ENCODE results near the gene TXLNA. TPM values are rescaled to one million over a fixed set of nuclear protein-coding genes. Genes with fewer than 3 reads are reported as not detected.
A peak's percentile ranks its signal among the peaks of the same experiment; 100 is the strongest.

The TXLNA gene
- total RNA-seq, 1 donor from 2014 or later: 17.2 TPM

- DNase-seq: no peak
- peaks cover 57% of the 10 kb centered on the region for H3K36me3 ChIP-seq
- H3K4me1 ChIP-seq: peaks cover 61% of the 10 kb centered on the region
- TF ChIP-seq CTCF (IDR thresholded peaks at IDR 0.05; ENCODE audit: borderline replicate concordance): no peak
- H3K27me3 ChIP-seq (ENCODE audit: low read depth): no peaks in the 10 kb centered on the region
- intact Hi-C loops (cut with micrococcal nuclease): no loop called here
- no peaks in the 10 kb centered on the region for H3K9me3 ChIP-seq (replicated peaks)
- peak overlapping the region; percentile 91 for H3K27ac ChIP-seq (replicated peaks)
- H3K4me3 ChIP-seq: no peak overlapping the region
Observed at GRCh38 chr1:32197074-32197473, 17.6 kb downstream of the TXLNA start.

DNA sequence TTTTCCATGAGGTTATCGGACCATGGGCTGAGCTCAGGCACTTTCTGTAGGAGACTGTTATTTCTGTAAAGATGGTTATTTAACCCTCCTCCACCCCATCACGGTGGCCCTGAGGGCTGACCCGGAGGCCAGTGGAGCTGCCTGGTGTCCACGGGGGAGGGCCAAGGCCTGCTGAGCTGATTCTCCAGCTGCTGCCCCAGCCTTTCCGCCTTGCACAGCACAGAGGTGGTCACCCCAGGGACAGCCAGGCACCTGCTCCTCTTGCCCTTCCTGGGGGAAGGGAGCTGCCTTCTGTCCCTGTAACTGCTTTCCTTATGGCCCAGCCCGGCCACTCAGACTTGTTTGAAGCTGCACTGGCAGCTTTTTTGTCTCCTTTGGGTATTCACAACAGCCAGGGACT, 18.4 kb downstream of the TXLNA start:
- no peaks in the 10 kb centered on the region for H3K9me3 ChIP-seq (replicated peaks)
- TF ChIP-seq CTCF (IDR thresholded peaks at IDR 0.05; ENCODE audit: borderline replicate concordance): no peak
- no peaks in the 10 kb centered on the region for H3K27me3 ChIP-seq (ENCODE audit: low read depth)
- DNase-seq: no peak
- H3K36me3 ChIP-seq: peaks cover 49% of the 10 kb centered on the region
- peak overlapping the region; percentile 91 for H3K27ac ChIP-seq (replicated peaks)
- H3K4me3 ChIP-seq: no peak overlapping the region
- intact Hi-C loops (cut with micrococcal nuclease): no loop called here
- peaks cover 65% of the 10 kb centered on the region for H3K4me1 ChIP-seq

GRCh38 chr1:32198237-32199042, 19.0 kb downstream of the TXLNA start:
- intact Hi-C loops (cut with micrococcal nuclease): no loop called here
- peak overlapping the region; percentile 91 for H3K27ac ChIP-seq (replicated peaks)
- peaks cover 65% of the 10 kb centered on the region for H3K4me1 ChIP-seq
- no peaks in the 10 kb centered on the region for H3K27me3 ChIP-seq (ENCODE audit: low read depth)
- H3K4me3 ChIP-seq: no peak overlapping the region
- no peaks in the 10 kb centered on the region for H3K9me3 ChIP-seq (replicated peaks)
- DNase-seq: no peak
- H3K36me3 ChIP-seq: peaks cover 43% of the 10 kb centered on the region
- no peak for TF ChIP-seq CTCF (IDR thresholded peaks at IDR 0.05; ENCODE audit: borderline replicate concordance)

DNA sequence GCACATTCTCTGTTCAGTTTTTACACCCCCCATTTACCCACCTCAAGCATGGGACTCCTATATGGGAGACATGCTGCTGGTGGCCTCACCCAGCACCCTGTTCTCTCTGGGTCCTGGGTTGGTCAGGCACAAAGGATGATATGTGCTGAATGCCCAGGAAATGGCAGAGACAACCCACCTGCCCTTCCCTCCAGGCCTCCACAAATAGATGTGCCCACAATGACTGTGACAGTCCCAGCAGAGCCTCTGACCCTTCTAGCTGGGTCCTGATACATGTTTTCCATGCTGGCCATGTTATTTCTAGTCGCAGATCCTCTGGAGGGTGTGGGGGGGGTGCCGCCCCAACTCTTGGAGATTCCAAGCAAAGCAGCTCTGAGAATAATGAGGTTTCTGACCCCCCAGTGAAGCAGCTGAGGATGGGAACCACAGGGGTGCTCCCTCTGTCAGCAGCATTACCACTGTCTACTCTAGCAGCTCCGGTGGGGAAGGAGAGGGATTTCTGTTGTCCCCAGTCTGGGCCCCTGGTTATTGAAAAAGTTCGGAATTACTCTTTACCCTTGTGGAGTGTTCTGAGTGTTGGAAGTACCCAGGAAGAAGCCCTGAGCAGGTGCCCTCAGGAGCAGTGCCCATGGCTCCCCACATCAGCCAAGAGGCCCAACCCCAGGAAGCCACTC, 19.7 kb downstream of the TXLNA start:
- H3K4me1 ChIP-seq: peaks cover 65% of the 10 kb centered on the region
- no peaks in the 10 kb centered on the region for H3K27me3 ChIP-seq (ENCODE audit: low read depth)
- peak overlapping the region; percentile 72 for H3K4me3 ChIP-seq
- H3K9me3 ChIP-seq (replicated peaks): no peaks in the 10 kb centered on the region
- TF ChIP-seq CTCF (IDR thresholded peaks at IDR 0.05; ENCODE audit: borderline replicate concordance): no peak
- no peak for DNase-seq
- peaks cover 36% of the 10 kb centered on the region for H3K36me3 ChIP-seq
- intact Hi-C loops (cut with micrococcal nuclease): no loop called here
- peak overlapping the region; percentile 91 for H3K27ac ChIP-seq (replicated peaks)

DNA sequence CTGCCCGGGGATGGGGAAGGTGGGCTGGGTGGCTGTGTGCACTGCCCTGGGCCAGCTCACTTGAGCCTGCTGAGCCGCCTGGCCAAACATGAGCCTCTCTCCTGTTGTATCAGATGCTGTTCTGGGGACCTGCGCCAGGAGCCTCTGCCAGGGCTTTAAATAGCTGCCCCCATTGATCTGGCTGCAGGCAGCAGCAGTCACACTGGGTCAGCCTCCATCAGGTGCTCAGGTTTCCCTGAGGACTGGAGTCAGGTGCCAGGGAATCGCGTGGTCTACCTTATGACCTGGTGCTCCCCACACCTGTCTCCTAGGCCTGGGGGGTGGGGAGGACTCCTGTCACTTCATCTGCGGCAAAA, 20.2 kb downstream of the TXLNA start:
- DNase-seq: peak; percentile 81
- Histone ChIP-seq H3K27ac (replicated peaks) (peak overlapping the region; percentile 91), H3K27me3 (ENCODE audit: low read depth) (no peaks in the 10 kb centered on the region), H3K36me3 (peaks cover 31% of the 10 kb centered on the region), H3K4me1 (peaks cover 67% of the 10 kb centered on the region), H3K9me3 (replicated peaks) (no peaks in the 10 kb centered on the region), H3K4me3 (peak overlapping the region; percentile 72)
- TF ChIP-seq CTCF (IDR thresholded peaks at IDR 0.05; ENCODE audit: borderline replicate concordance): no peak
- intact Hi-C loops (cut with micrococcal nuclease): no loop called here

Data from left ventricle myocardium inferior (tissue), 1 donor.